K562 (cell line): ENCODE data around the gene GLT8D2. TPM values are rescaled to one million over a fixed set of nuclear protein-coding genes. Genes with fewer than 3 reads are reported as not detected.
A peak's percentile ranks its signal among the peaks of the same experiment; 100 is the strongest.

Experiments
- ATF1 ChIP-seq, 2 experiments: fragments of 450-650 bp in 1 of 2; IDR thresholded peaks; 2 replicates each; pipeline ENCODE4 v1.6.1; 2016; ENCODE audit warnings: missing compliant biosample characterization in 1 of 2, missing genetic modification characterization in 1 of 2
- ATF2 ChIP-seq: sonication (generic); formaldehyde crosslinking; IDR thresholded peaks from 2 replicates; pipeline ENCODE4 v1.8.1; 2022; ENCODE audit warnings: missing genetic modification reagents
- C11orf30 ChIP-seq: fragments of 450-650 bp; IDR thresholded peaks from 2 replicates; pipeline ENCODE4 v1.6.1; 2016; ENCODE audit warnings: low read depth, mild to moderate bottlenecking
- CBX8 ChIP-seq: fragments of 200-600 bp; sonication (generic); IDR thresholded peaks from 2 replicates; pipeline ENCODE4 v1.6.1; 2012; ENCODE audit warnings: borderline replicate concordance, mixed run types, low read depth, mild to moderate bottlenecking, moderate library complexity, mixed read lengths, low read length, control low read depth, inconsistent platforms; ENCODE audit not compliant: poor library complexity, severe bottlenecking; ENCODE audit errors: extremely low read depth
- DACH1 ChIP-seq: fragments of 450-650 bp; IDR thresholded peaks from 2 replicates; pipeline ENCODE4 v1.6.1; 2018; ENCODE audit not compliant: partially characterized antibody
- DPF2 ChIP-seq: fragments of 450-650 bp; IDR thresholded peaks from 2 replicates; pipeline ENCODE4 v1.6.1; 2016
- EP300 ChIP-seq: IDR thresholded peaks from 2 replicates; pipeline ENCODE4 v1.6.1; 2012; ENCODE audit warnings: low read length, improper control_type of control experiment
- GATAD2B ChIP-seq: fragments of 450-650 bp; IDR thresholded peaks from 2 replicates; pipeline ENCODE4 v1.6.1; 2017; ENCODE audit warnings: mild to moderate bottlenecking, borderline replicate concordance
- HDAC1 ChIP-seq, 2 experiments: fragments of 450-650 bp; IDR thresholded peaks; 2 replicates each; pipeline ENCODE4 v1.6.1; 2016 to 2017; ENCODE audit warnings: inconsistent platforms in 1 of 2, mild to moderate bottlenecking in 1 of 2, moderate library complexity in 1 of 2
- HMGXB4 ChIP-seq: sonication (generic); formaldehyde crosslinking; IDR thresholded peaks from 2 replicates; pipeline ENCODE4 v1.8.1; 2023; ENCODE audit warnings: mild to moderate bottlenecking, missing genetic modification reagents
- KDM1A ChIP-seq, 2 experiments: fragments of 450-650 bp; IDR thresholded peaks; 2 replicates each; pipeline ENCODE4 v1.6.1; 2016; ENCODE audit warnings: mild to moderate bottlenecking in 2 of 2
- NFE2 ChIP-seq: IDR thresholded peaks from 2 replicates; pipeline ENCODE4 v1.6.1; 2014; ENCODE audit warnings: antibody characterized with exemption, low read depth
- RCOR1 ChIP-seq, 2 experiments: IDR thresholded peaks; 2 replicates each; pipeline ENCODE4 v1.6.1; 2012; ENCODE audit warnings: low read depth in 2 of 2, low read length in 2 of 2, borderline replicate concordance in 1 of 2, improper control_type of control experiment in 1 of 2
- SMARCA4 ChIP-seq: fragments of 450-650 bp; IDR thresholded peaks from 2 replicates; pipeline ENCODE4 v1.6.1; 2016
- TBL1XR1 ChIP-seq, 2 experiments: IDR thresholded peaks; 2 replicates each; pipeline ENCODE4 v1.6.1; 2012; ENCODE audit warnings: improper control_type of control experiment in 2 of 2, low read length in 2 of 2, mild to moderate bottlenecking in 1 of 2
- TCF3 ChIP-seq: sonication (generic); formaldehyde crosslinking; IDR thresholded peaks from 2 replicates; pipeline ENCODE4 v1.4.0; 2020; ENCODE audit warnings: mild to moderate bottlenecking, missing genetic modification reagents
- USF2 ChIP-seq: sonication (generic); formaldehyde crosslinking; IDR thresholded peaks from 2 replicates; pipeline ENCODE4 v1.5.0; 2020; ENCODE audit warnings: missing genetic modification reagents
- YY1 ChIP-seq, 3 experiments: IDR thresholded peaks; 2 replicates each; pipeline ENCODE4 v1.6.1; 2011; ENCODE audit warnings: low read length in 2 of 3, mild to moderate bottlenecking in 2 of 3, moderate library complexity in 2 of 3, borderline replicate concordance in 1 of 3, control low read depth in 1 of 3, low read depth in 1 of 3; ENCODE audit not compliant: insufficient read depth in 3 of 3, insufficient replicate concordance in 2 of 3, control insufficient read depth in 1 of 3, insufficient read length in 1 of 3; ENCODE audit errors: extremely low read depth in 1 of 3
- ZBTB7A ChIP-seq: IDR thresholded peaks from 2 replicates; pipeline ENCODE4 v1.6.1; 2011; ENCODE audit warnings: low read depth, mild to moderate bottlenecking, low read length, moderate library complexity, borderline replicate concordance; ENCODE audit not compliant: control insufficient read depth
- ZKSCAN1 ChIP-seq: fragments of 150-350 bp; IDR thresholded peaks from 2 replicates; pipeline ENCODE4 v1.6.1; 2016; ENCODE audit warnings: low read depth, low read length
- ZNF316 ChIP-seq: fragments of 450-650 bp; IDR thresholded peaks from 2 replicates; pipeline ENCODE4 v1.6.1; 2016
- ZNF384 ChIP-seq: IDR thresholded peaks from 2 replicates; pipeline ENCODE4 v1.6.1; 2012; ENCODE audit warnings: low read depth, low read length, improper control_type of control experiment
- ZNF766 ChIP-seq: fragments of 200-800 bp; sonication (Bioruptor generic); conservative IDR thresholded peaks from 2 replicates; pipeline ENCODE4 v1.6.1; 2016; ENCODE audit warnings: missing genetic modification characterization, missing compliant biosample characterization
- polyA plus RNA-seq, 8 experiments: library from polyadenylated mRNA; depleted of rRNA in 4 of 8; stranded (reverse) in 5 of 8; unstranded in 3 of 8; fragments of >200 nt; fragmentation: Nextera tagmentation in 2 of 8; fragmentation: Illumina TruSeq in 1 of 8; extraction: Ambion mirVana in 2 of 8; extraction: Trizol in 1 of 8; gene quantifications; 2 replicates each; pipeline versions ENCODE4 v1.2.1 to v1.2.3, GENCODE V29; 2011 to 2014; ENCODE audit warnings: inconsistent platforms in 1 of 8, missing spikeins in 1 of 8
- total RNA-seq, 7 experiments: library from RNA; depleted of rRNA in 6 of 7; stranded (reverse); fragments of >200 nt in 6 of 7; fragmentation: Illumina TruSeq in 2 of 7; extraction: Trizol in 2 of 7; gene quantifications; 2 replicates each; pipeline versions ENCODE4 v1.2.1 to v1.2.3, GENCODE V29; 2011 to 2021; ENCODE audit warnings: low replicate concordance in 1 of 7

GLT8D2 gene
- total and polyA plus RNA-seq, 9 of the 15 experiments (the other 6 are each of a cell fraction or from before 2014, with no cell fraction given) = 0.18 to 0.27 (median 0.18) TPM; not detected in 6

GRCh38 chr12:103975368-103975767, 74.6 kb downstream of the GLT8D2 start (continued):
- TF ChIP-seq HMGXB4 (CRISPR knock-in tag) = no peak
- TF ChIP-seq ZKSCAN1 = peak; percentile 83
- TF ChIP-seq TCF3 (CRISPR knock-in tag) = peak; percentile 40; the same call in 1 of the 2 replicates
- TF ChIP-seq GATAD2B = 0 out of 2 replicates have a peak, but pooled peaks have one; percentile 30
- peak; percentile 58 for TF ChIP-seq ZNF316
- TF ChIP-seq KDM1A (IDR thresholded peaks at IDR 0.05) = peak; percentile 58 to 70; a peak in 3 of 4 replicates
- TF ChIP-seq NFE2 = peak; percentile 47; the same call in 1 of the 2 replicates
- TF ChIP-seq SMARCA4 = peak; percentile 42; the same call in 1 of the 2 replicates
- TF ChIP-seq ZNF766 (CRISPR knock-in tag) = peak; percentile 84; the same call in 1 of the 2 replicates
- TF ChIP-seq CBX8 = no peak
- TF ChIP-seq DACH1 = peak; percentile 24
- TF ChIP-seq ATF1 (CRISPR knock-in tag; IDR thresholded peaks at IDR 0.05) = no peak
- 0 out of 2 replicates have a peak, but pooled peaks have one; percentile 49 for TF ChIP-seq ATF1 (tag; IDR thresholded peaks at IDR 0.05)
- peak in 1 of 3 experiments; percentile 61 for TF ChIP-seq YY1 (IDR thresholded peaks at IDR 0.05; ENCODE audit: borderline replicate concordance in 1 of 3, control insufficient read depth in 1 of 3, extremely low read depth in 1 of 3, insufficient read depth in 3 of 3, insufficient read length in 1 of 3, insufficient replicate concordance in 2 of 3, low read depth in 1 of 3, low read length in 2 of 3)
- TF ChIP-seq DPF2 = peak; percentile 76
- no peak for TF ChIP-seq TBL1XR1 (IDR thresholded peaks at IDR 0.05; ENCODE audit: low read length in 2 of 2)
- no peak for TF ChIP-seq ATF2 (CRISPR knock-in tag)
- peak; percentile 49; the same call in 1 of the 2 replicates for TF ChIP-seq EP300
- no peak for TF ChIP-seq USF2
- peak in 1 of 2 experiments; percentile 63; a peak in 1 of 4 replicates for TF ChIP-seq HDAC1 (IDR thresholded peaks at IDR 0.05)
- TF ChIP-seq ZNF384 = peak; percentile 79
- peak in 1 of 2 experiments; percentile 76; a peak in 2 of 4 replicates for TF ChIP-seq RCOR1 (IDR thresholded peaks at IDR 0.05; ENCODE audit: borderline replicate concordance in 1 of 2, low read depth in 2 of 2, low read length in 2 of 2)
- TF ChIP-seq C11orf30 = peak; percentile 45; the same call in 1 of the 2 replicates
- TF ChIP-seq ZBTB7A = 0 out of 2 replicates have a peak, but pooled peaks have one; percentile 37
